ENCODE results near the gene PTPRG. TPM values are rescaled to one million over a fixed set of nuclear protein-coding genes. Genes with fewer than 3 reads are reported as not detected.

Gene PTPRG
- total and polyA plus RNA-seq, 4 donors, result 3.6 to 35.6 (median 8.1) TPM

- DNase-seq (ENCODE audit: low spot score), result no peak
- 83% methylated on average over 5 of the region's 5 CpGs for WGBS
- H3K9ac ChIP-seq (ENCODE audit: low read depth in 1 of 2, low read length in 2 of 2), result no peak overlapping the region
- H3K9me3 ChIP-seq (ENCODE audit: control insufficient read depth in 4 of 4, low read length in 3 of 4), result no peaks in the 10 kb centered on the region
- no peaks in the 10 kb centered on the region for H3K4me1 ChIP-seq (ENCODE audit: control insufficient read depth in 4 of 4, insufficient read depth in 4 of 4, low read length in 3 of 4)
- no peaks in the 10 kb centered on the region for H3K36me3 ChIP-seq (ENCODE audit: control insufficient read depth in 4 of 4, insufficient read depth in 3 of 4, low read depth in 1 of 4, low read length in 3 of 4)
- H3K27me3 ChIP-seq (ENCODE audit: control insufficient read depth in 4 of 4, insufficient read depth in 4 of 4, low read length in 3 of 4), result no peaks in the 10 kb centered on the region
- H3K27ac ChIP-seq (ENCODE audit: low read depth in 1 of 2, low read length in 2 of 2), result no peak overlapping the region
- H3K4me3 ChIP-seq (ENCODE audit: low read depth in 1 of 3, low read length in 3 of 3), result no peak overlapping the region
- TF ChIP-seq GABPA (IDR thresholded peaks at IDR 0.05 in 1 of 2, conservative IDR thresholded peaks at IDR 0.05 in 1 of 2), result no peak
- no peak for TF ChIP-seq CTCF (IDR thresholded peaks at IDR 0.05; ENCODE audit: low read depth, low read length, missing input control)
- TF ChIP-seq SP1 (IDR thresholded peaks at IDR 0.05), result no peak
- no peak for TF ChIP-seq FOXA2 (IDR thresholded peaks at IDR 0.05)
- TF ChIP-seq FOXA1 (IDR thresholded peaks at IDR 0.05), result no peak
- TF ChIP-seq YY1 (IDR thresholded peaks at IDR 0.05), result no peak
- TF ChIP-seq HNF4A (conservative IDR thresholded peaks at IDR 0.05), result no peak
- no peak for TF ChIP-seq RAD21 (IDR thresholded peaks at IDR 0.05)
- no peak for TF ChIP-seq EGR1 (IDR thresholded peaks at IDR 0.05; ENCODE audit: low read depth in 2 of 2)
Measured at GRCh38 chr3:62133015-62133414, 571.6 kb downstream of the PTPRG start.

- TF ChIP-seq YY1 (IDR thresholded peaks at IDR 0.05) (no peak), TAF1 (conservative IDR thresholded peaks at IDR 0.05) (no peak), NR2F2 (IDR thresholded peaks at IDR 0.05) (peak; percentile 47)
- Histone ChIP-seq H3K9ac (ENCODE audit: low read depth in 1 of 2, low read length in 2 of 2) (no peak overlapping the region), H3K27ac (ENCODE audit: low read depth in 1 of 2, low read length in 2 of 2) (no peak overlapping the region), H3K4me1 (ENCODE audit: control insufficient read depth in 4 of 4, insufficient read depth in 4 of 4, low read length in 3 of 4) (no peaks in the 10 kb centered on the region), H3K27me3 (ENCODE audit: control insufficient read depth in 4 of 4, insufficient read depth in 4 of 4, low read length in 3 of 4) (no peaks in the 10 kb centered on the region), H3K36me3 (ENCODE audit: control insufficient read depth in 4 of 4, insufficient read depth in 3 of 4, low read depth in 1 of 4, low read length in 3 of 4) (no peaks in the 10 kb centered on the region), H3K9me3 (ENCODE audit: control insufficient read depth in 4 of 4, low read length in 3 of 4) (no peaks in the 10 kb centered on the region), H3K4me3 (ENCODE audit: low read depth in 1 of 3, low read length in 3 of 3) (no peak overlapping the region)
- WGBS, result 54% methylated on average over 6 of the region's 6 CpGs
- DNase-seq (ENCODE audit: low spot score), result no peak
Measured at GRCh38 chr3:62134061-62134496, 572.7 kb downstream of the PTPRG start.

- no peak overlapping the region for H3K9ac ChIP-seq (ENCODE audit: low read depth in 1 of 2, low read length in 2 of 2)
- H3K4me3 ChIP-seq (ENCODE audit: low read depth in 1 of 3, low read length in 3 of 3), result no peak overlapping the region
- TF ChIP-seq NR2F2 (IDR thresholded peaks at IDR 0.05) (no peak), CTCF (IDR thresholded peaks at IDR 0.05; ENCODE audit: low read depth, low read length, missing input control) (no peak), JUND (IDR thresholded peaks at IDR 0.05) (no peak), RXRA (IDR thresholded peaks at IDR 0.05) (no peak), GABPA (IDR thresholded peaks at IDR 0.05 in 1 of 2, conservative IDR thresholded peaks at IDR 0.05 in 1 of 2) (no peak), EGR1 (IDR thresholded peaks at IDR 0.05; ENCODE audit: low read depth in 2 of 2) (no peak), REST (IDR thresholded peaks at IDR 0.05) (no peak), ATF3 (IDR thresholded peaks at IDR 0.05) (no peak)
- no peak for DNase-seq (ENCODE audit: low spot score)
- no peaks in the 10 kb centered on the region for H3K27me3 ChIP-seq (ENCODE audit: control insufficient read depth in 4 of 4, insufficient read depth in 4 of 4, low read length in 3 of 4)
- H3K36me3 ChIP-seq (ENCODE audit: control insufficient read depth in 4 of 4, insufficient read depth in 3 of 4, low read depth in 1 of 4, low read length in 3 of 4), result no peaks in the 10 kb centered on the region
- H3K9me3 ChIP-seq (ENCODE audit: control insufficient read depth in 4 of 4, low read length in 3 of 4), result no peaks in the 10 kb centered on the region
- no peaks in the 10 kb centered on the region for H3K4me1 ChIP-seq (ENCODE audit: control insufficient read depth in 4 of 4, insufficient read depth in 4 of 4, low read length in 3 of 4)
- 94% methylated on average over 7 of the region's 7 CpGs for WGBS
- H3K27ac ChIP-seq (ENCODE audit: low read depth in 1 of 2, low read length in 2 of 2), result no peak overlapping the region
Measured at GRCh38 chr3:62135741-62136140, 574.4 kb downstream of the PTPRG start.

Data from liver (tissue), 9 donors.